NB4 (cell line): ENCODE measurements around the gene TEKTIP1.

ENCODE experiments used
- DNase-seq: peaks from one replicate; pipeline ENCODE4 v3.0.0; 2010; ENCODE audit warnings: low read depth
- H3K4me3 ChIP-seq: one replicate; pipeline ENCODE4 v1.5.1; 2011; ENCODE audit warnings: mild to moderate bottlenecking, low read depth, low read length, moderate library complexity
- CTCF ChIP-seq: IDR thresholded peaks from one replicate; pipeline ENCODE4 v1.5.1; 2012; ENCODE audit warnings: low read depth, low read length
- MYC ChIP-seq: IDR thresholded peaks from 2 replicates; pipeline ENCODE4 v1.6.1; 2011; ENCODE audit warnings: low read depth, low read length
- POLR2A ChIP-seq: IDR thresholded peaks from 2 replicates; pipeline ENCODE4 v1.6.1; 2011; ENCODE audit warnings: mild to moderate bottlenecking; ENCODE audit not compliant: insufficient read length; ENCODE audit errors: extremely low read depth
- TF ChIP-seq, protein P1 (sequence below): IDR thresholded peaks from 2 replicates; pipeline ENCODE4 v1.6.1; 2011; ENCODE audit warnings: low read depth, low read length

The TEKTIP1 gene

GRCh38 chr19:3590991-3591659 lies 52.2 kb downstream of the TEKTIP1 start:
- no peak for DNase-seq
- TF ChIP-seq CTCF (no peak), MYC (no peak), POLR2A (no peak)
- TF ChIP-seq, protein P1, sequence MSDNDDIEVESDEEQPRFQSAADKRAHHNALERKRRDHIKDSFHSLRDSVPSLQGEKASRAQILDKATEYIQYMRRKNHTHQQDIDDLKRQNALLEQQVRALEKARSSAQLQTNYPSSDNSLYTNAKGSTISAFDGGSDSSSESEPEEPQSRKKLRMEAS, result no peak
- H3K4me3 ChIP-seq, result no peak overlapping the region

DNA sequence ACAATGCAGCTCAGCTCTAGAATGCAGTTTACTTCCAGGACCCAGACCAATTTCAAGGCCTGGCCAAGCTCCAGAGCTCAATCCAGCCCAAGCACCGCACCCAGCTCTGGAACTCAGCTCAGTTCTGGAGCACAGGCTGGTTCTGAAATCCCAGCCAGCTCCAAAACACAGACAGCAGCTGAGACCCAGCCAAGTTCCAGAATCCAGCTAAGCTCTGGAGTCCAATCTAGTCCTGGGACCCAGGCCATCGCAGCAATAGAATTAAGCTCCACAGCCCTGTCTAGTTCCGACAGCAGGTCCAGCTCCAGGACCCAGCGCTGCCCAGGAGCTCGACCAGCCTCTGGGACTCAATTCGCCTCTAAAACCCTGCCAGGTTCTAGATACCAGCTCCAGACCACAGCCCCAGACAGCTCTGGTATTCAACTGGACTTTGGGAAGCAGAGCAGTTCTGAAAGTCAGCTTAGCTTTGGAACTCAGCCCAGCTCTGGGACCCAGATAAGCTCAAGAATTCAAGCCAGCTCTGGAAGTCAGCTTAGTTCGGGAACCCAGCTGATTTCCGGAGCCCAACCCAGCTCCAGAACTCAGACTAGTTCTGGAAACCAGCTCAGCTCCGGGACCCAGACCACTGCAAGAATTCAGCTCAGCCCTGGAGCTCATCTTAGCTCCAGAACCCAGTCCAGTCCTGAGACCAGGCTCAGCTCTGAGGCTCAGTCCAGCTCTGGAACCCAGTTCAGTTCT lies 53.1 kb downstream of the TEKTIP1 start:
- no peak overlapping the region for H3K4me3 ChIP-seq
- TF ChIP-seq POLR2A, result no peak
- no peak for TF ChIP-seq MYC
- no peak for TF ChIP-seq CTCF
- TF ChIP-seq, protein P1, result no peak
- no peak for DNase-seq

DNA sequence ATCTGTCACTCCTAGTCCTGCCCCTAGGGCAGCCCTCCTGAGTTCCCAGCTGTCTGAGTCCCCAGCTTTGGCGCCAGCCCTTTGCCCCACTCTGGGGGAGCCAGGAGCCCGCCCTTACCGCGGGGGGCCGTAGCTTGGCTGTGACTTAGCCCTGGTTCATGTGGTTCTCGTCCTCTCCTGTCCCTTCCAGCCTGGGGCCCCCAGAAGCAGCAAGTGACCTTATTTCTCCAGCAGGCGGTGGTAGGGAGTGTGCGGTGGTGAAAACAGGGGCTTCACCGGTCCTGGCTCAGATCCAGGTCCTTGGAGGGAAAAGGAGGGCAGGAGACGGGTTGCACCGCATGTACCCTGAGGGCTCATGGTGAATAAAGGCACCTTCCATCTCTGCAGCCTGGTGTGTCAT lies 54.2 kb downstream of the TEKTIP1 start:
- TF ChIP-seq, protein P1, result no peak
- TF ChIP-seq CTCF (no peak), MYC (no peak), POLR2A (no peak)
- no peak for DNase-seq
- H3K4me3 ChIP-seq, result no peak overlapping the region
